HG03135 (cell line): ENCODE results near the gene DIPK1A.
"Not testable (repeated sequence)": the region's sequence is repeated elsewhere in the genome, so short reads cannot be mapped to it uniquely, and the experiment has no call there.

Experiments used
- ATAC-seq: cut with Tn5 transposase; IDR thresholded peaks from one replicate; pipeline ENCODE4 v1.9.1; 2021; ENCODE audit warnings: mild to moderate bottlenecking, moderate library complexity; ENCODE audit not compliant: unreplicated experiment

Gene DIPK1A

GRCh38 chr1:92921031-92922023, 39.9 kb downstream of the DIPK1A start:
- no peak for ATAC-seq

DNA sequence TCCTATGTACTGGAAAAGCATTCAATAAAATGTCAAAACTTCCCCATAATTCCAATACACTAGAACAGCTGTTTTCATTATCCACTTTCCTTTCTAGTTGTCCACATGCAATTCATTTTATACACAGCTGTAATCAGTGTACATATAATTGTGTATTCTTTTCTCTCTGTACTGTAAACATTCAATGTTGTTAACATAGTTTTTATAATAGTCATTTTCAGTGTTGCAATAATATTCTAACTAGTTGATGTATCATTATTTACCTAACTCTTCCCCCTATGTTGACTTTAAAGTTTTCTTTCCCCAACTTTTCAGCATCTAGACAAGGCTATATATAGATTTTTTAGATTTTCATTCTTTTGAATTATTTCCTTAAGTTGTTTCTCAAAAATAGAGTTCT, 44.4 kb downstream of the DIPK1A start:
- no peak for ATAC-seq

- no peak for ATAC-seq
Measured at GRCh38 chr1:92915547-92915946, 45.7 kb downstream of the DIPK1A start.

DNA sequence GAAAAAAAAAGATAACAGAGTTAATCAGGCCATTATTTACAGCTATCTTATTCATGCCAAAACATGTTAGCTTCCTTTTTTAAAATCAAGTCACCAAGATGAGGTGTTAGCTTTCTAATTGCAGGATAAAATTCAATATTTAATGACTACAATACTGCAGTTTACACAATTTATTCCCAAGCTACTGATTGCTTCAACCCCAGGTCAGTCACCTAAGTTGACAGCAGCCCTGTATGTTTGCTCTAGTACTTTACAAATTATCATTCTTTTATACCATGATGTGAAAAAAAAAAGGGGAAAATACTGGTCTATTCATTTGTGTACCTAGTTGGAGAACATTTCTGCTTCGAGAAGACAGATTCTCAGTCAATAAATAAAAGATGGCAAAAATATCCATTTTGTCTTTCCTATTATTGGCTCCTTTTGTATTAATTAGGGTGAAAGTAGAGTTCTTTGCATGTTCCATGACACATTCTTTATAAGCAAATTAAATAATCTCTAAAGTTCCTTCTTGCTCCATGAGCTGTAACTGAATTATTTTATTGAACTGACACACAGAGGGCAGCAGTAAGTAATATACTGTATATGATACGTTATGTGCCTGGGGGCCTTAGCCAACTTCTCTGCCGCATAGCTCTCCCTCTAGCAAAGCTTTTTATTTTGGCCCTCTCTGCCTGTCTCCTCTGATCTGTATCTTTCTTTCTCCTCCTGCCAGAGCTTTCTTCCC, 48.0 kb downstream of the DIPK1A start:
- ATAC-seq: no peak

DNA sequence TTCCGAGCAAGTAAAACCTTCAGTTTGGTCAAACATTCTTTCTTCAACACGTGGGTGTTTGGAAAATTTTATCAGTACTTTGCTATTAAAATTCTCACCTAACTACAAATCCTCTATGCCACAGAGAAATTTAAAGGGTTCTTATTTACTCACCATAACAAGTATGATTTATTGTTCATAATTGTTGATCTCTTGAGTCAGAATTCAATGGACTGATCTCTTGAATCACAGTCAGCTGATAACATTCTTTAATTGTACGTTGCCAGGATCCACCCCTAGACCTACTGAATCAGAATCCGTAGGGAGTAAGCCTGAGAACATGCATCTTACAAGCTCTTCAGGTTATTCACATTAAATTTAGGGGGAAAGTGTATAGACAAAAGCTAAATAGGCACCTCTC, 51.2 kb downstream of the DIPK1A start:
- no peak for ATAC-seq

- no peak for ATAC-seq
Measured at GRCh38 chr1:92909321-92909720, 51.9 kb downstream of the DIPK1A start.

DNA sequence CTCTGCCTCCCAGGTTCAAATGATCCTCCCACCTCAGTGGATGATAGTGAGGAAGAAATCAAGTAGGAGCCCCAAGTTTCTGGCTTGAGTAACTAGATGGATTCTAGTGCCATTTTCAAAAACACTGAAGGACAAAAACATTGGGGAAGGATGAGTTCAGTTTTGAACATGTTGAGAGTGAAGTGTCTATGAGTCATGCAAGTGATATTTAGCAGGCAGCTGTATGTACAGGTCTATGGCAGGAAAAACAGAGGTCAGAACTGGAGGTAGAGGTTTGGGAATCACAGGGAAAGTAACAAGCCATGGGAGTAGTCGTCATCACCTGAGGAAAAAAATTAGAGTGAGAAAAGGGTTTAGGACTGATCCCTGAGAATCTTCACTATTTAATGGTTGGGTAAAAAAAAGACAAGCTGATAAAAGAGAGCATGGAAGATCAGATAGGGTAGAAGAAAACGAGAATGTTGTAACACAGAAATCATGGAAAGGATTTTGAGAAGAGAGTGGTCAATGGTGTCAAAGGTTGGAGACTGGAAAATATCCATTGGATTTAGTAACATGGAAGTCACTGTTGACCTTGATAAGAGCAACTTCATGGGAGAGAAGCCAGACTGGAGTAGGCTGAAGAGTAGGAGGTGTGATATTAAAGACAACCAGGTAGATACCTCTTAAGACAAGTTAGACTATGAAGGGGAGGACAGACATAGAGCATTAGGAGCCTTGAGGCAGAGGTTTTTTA, 53.1 kb downstream of the DIPK1A start:
- ATAC-seq: no peak

- ATAC-seq: no peak
Measured at GRCh38 chr1:92903765-92904164, 57.5 kb downstream of the DIPK1A start.

- ATAC-seq: no peak
Measured at GRCh38 chr1:92902406-92902744, 58.9 kb downstream of the DIPK1A start.

DNA sequence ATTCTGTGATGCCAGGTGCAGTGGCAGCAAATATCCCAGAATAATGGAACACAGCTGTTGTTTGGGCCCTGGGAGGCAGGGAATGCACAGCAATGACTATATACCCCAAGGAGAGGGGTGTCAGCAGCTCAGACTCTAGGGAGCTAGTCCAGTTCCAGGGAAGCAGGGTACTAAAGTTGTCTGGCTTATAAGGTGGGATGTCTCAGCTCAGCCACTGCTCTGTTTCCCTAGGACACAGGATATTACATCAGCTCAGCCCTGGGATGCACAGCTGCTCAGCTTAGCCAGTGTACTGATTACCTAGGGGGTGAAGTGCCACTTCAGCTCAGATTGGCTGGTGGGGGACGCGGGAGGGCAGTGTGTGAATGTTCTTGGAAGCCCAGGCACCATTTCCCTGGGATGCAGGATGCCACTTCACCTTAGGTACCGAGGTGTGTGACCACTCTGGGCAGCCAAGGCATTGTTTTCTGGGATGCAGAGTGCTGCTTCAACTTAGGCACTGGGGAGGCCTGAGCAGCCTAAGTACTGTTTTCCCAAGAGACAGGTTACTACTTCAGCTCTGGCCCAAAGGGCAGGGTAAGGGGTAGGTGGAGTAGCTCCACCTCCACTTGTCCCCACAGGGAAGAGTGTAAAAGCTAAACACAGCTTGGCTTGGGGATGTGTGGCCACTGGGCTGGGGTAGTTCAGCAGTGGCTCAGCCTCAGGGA, 59.4 kb downstream of the DIPK1A start:
- ATAC-seq: no peak

DNA sequence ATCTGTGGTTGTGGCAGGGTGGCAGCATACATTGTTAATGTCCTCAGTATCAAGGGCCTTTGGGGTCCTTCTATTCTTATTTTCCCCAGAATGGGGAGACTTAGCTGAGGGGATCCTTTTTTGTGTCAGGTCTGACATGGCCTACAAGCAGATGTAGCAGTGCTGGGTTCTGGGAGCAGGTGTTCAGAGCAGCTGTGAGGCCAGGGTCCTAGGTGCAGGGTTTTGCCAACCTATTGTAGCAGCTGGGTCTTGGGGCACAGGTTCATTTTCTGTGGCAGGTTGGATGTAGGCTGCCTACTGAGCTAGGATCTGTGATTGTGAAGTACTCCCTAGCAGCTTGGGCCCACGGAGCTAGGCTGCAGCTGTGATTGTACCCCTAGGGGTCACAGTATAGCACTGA, 60.1 kb downstream of the DIPK1A start:
- ATAC-seq: no peak

DNA sequence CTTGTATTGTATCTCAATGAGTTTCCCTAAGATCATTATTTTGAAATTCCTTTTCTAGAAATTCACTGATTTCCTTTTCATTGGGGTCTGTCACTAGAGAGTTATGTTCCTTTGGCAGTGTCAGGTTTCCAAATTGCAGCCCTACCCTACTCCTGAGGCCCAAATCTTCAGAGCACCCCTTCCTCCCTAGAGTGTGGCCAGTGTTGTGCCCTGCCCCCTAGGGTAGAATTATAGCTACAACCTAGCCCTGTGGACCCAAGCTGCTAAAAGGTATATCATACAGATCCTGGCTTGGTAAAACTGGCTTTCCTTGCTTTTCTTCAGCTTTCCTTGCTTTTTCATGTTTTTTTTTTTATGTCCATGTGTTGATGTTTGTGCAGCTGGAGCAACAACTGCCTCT, 60.7 kb downstream of the DIPK1A start:
- ATAC-seq: no peak

- no peak for ATAC-seq
Measured at GRCh38 chr1:92899780-92900179, 61.5 kb downstream of the DIPK1A start.

DNA sequence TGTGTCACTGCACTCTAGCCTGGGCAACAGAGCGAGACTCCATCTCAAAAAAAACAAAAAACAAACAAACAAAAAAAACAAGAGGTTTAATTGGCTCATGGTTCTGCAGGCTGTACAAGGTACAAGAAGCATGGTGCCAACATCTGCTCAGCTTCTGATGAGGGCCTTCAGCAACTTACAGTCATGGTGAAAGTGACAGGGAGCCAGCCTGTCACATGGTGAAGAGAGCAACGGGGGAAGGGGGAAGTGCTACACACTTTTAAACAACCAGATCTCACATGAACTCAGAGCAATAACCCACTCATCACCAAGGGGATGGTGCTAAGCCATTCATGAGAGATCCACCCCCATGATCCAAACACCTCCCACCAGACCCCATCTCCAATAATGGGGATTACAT, 63.2 kb downstream of the DIPK1A start:
- ATAC-seq: not testable (repeated sequence)

- no peak for ATAC-seq
Measured at GRCh38 chr1:92887465-92887864, 73.8 kb downstream of the DIPK1A start.

DNA sequence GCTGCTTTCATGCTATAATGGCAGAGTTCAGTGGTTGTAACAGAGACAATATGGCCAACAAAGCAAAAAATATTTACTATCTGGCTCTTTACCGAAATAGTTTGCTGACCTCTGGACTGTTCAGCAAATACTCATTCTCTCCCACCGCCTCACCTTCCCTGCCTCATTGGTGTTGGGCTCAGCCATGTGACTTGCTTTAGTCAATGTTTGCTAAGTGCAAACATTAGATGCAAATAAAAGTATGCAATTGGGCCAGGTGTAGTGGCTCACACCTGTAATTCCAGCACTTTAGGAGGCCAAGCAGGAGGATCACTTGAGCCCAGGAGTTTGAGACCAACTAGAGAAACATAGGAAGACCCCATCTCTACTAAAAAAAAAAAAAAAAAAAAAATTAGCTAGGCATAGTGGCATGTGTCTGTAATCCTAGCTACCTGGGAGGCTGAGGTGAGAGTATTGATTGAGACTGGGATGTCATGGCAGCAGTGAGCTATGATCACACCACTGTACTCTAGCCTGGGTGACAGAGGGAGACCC, 74.3 kb downstream of the DIPK1A start:
- ATAC-seq: no peak

DNA sequence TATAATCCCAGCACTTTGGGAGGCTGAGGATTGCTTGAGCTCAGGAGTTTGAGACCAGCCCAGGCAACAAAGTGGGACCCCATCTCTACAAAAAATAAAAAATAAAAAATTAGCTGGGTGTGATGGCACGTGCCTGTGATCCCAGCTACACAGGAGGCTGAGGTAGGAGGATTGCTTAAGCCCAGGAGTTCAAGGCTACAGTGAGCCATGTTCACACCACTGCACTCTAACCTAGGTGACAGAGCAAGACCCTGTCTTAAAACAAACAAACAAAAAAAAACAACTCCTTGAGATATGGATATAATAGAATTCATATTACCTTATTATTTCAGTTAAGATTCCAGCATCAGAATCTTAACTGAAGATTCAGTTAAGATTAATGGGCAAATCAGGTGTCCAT, 77.1 kb downstream of the DIPK1A start:
- no peak for ATAC-seq

DNA sequence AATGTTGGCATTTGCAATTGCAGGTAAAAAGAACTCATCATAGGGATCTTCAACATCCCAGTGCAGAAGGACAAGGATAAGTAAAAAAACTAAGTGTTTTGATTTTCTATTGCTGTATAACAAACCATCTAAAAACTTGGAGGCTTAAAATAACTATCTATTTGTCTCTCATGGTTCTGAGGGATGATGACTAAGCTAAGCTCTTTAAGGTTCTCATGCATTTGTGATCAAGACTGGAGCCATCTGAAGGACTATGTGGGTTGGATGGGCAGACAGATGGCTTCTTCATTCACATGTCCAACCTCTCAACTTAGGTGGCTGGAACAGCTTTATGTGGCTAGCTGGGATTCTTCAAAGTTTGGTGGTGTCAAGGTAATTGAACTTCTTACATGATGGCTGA, 78.0 kb downstream of the DIPK1A start:
- ATAC-seq: no peak

GRCh38 chr1:92882819-92883218, 78.4 kb downstream of the DIPK1A start:
- ATAC-seq: no peak

GRCh38 chr1:92881391-92881790, 79.9 kb downstream of the DIPK1A start:
- no peak for ATAC-seq
